ENCODE measurements around the gene RANBP10. TPM values are rescaled to one million over a fixed set of nuclear protein-coding genes. Genes with fewer than 3 reads are reported as not detected.

The RANBP10 gene
- total RNA-seq: 9.7 and 12.0 TPM in 2 replicates

GRCh38 chr16:67806428-67807147 lies at the start of gene RANBP10, which contains the start of gene TSNAXIP1:
TSS of gene RANBP10 (minus strand) at chr16:67806560. CDS start at chr16:67806536, 24 bp downstream.
TSS of gene TSNAXIP1 (plus strand) at chr16:67806889. CDS start at chr16:67807150, 261 bp downstream.

GRCh38 chr16:67847064-67847861 lies 40.9 kb upstream of the RANBP10 start, which contains the start of gene CENPT:
TSS of gene CENPT (minus strand) at chr16:67847693. CDS start at chr16:67833859, 13,834 bp downstream.

DNA sequence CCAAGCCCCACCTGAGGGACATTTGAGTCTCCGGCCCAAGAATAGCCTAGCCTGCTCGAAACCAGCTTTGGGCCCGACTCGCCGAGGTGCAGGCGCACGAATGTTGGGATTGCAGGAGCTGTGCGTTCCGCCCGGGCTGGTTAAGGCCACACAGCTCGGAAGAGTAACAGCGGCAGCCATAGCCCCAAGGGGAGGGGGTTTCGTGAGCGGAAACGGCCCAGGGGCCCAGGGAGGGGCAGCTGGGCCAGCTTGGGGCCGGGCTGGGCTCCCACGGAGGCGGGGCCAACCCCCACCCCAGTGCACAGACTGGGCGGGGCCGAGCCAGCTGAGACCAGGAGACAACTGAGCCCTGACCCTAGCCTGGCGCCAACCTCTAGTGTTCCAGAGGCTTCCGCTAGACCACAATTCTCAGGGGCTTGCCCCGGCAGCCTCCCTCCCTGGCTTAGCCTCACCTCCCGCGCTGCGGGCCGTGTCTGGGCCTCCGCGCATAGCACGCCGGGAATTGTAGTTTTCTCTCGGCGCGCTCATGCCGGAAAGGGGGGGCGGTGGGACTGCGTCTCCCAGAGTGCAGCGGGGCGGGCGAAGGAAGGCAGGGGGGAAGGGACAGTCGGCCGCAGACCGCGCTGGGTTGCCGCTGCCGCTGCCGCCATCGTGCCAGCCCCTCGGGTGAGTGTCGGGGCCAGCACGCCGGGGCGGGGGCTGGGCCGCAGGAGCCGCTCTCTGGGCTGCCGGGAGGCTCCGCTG lies 40.1 kb upstream of the RANBP10 start, which contains the start of gene NUTF2:
TSS of gene NUTF2 (plus strand) at position 614 of the 744 bp plus-strand sequence. CDS start 18,198 bp downstream, outside the sequence.

DNA sequence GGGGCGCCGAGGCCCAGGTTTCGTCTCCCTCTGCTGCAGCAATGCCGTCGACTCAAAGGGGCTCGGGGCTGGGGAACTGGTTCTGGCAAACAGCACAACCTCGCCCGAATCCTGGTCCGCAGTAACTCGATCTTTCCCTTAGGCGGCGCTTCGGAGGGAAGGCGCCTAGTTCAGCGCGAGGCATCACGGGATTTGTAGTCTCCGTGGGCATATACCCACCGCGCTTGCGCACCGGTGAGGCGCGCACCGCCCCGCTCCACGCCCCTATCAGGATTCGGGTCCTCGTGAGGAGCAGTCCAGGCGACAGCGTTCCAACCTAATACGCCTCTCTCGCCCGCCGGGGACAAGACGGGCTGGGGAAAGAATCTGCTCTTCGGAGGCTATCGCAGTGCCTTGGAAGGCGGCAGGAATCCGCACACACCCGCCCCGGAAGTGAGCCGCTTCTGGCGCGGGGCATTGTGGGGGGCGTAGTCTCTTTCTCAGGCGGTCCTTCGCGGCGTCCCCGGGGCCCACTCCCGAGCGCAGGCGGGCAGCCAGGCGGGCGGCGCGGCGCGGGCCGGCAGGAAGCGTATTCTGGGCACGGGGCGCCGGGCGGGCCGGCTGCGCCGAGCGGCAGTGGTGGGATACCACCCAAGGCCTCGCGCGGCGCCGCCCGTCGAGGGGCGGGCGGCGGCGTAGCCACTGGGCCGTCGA lies 35.6 kb upstream of the RANBP10 start, which contains the start of gene THAP11:
TSS of gene THAP11 (plus strand) at position 505 of the 693 bp plus-strand sequence. CDS start 235 bp downstream, outside the sequence.

DNA sequence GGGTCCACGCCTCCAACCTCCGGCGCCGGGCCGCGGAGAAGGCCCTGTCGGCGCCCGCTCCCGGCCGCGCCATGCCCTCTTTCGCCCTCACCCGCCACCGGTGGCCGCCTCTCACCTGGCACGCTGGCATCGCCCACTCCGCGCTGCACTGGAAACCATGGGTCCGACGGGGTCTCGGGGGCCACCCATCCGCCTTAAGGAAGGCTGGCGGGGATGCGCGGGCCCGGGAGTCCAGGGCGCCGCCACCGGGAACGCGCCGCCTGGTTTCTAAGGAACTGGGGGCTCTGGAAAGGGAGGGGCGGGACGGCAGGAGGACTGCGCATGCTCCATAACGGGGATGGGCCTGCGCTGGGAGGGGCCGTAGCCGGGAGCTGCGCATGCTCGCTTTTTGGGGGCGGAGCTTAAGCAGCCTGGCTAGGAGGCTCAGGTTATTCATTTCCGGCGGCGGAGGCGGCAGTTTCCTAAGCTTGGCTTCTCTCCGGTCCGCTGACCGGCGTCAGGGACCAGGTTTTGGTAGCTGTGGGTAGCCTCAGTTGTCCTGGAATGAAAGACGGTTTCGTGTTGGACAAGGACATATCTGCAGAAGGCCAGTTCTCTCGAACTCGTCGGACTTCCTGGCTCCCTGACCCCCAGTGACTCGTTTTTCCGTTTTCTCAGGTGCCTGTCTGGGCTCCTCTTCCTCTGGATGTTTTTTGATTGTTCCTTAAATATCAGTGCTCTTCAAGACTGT lies 87.1 kb downstream of the RANBP10 start, which contains the start of gene GFOD2:
TSS of gene GFOD2 (minus strand) at position 269 of the 730 bp plus-strand sequence. CDS start 33,601 bp downstream, outside the sequence.

Small RNA genes within 50 kb of the gene (small RNA-seq; reads per million reads assigned to genes)
- gene AC040162.2: not detected

Other genes starting within 250 kb of the RANBP10 start
- gene CTCF, start 244.0 kb downstream of the RANBP10 start, total RNA-seq: 51.0 and 51.2 TPM in 2 replicates
- 0.86 and 1.2 TPM in 2 replicates for gene CARMIL2, start 161.4 kb downstream of the RANBP10 start, total RNA-seq
- 19.1 and 27.1 TPM in 2 replicates for gene ACD, start 146.3 kb downstream of the RANBP10 start, total RNA-seq
- gene PARD6A, start 145.6 kb downstream of the RANBP10 start, total RNA-seq: 2.7 and 3.3 TPM in 2 replicates
- 8.2 and 11.7 TPM in 2 replicates for gene ENKD1, start 139.8 kb downstream of the RANBP10 start, total RNA-seq
- gene C16orf86, start 139.7 kb downstream of the RANBP10 start, total RNA-seq: 1.1 and 2.0 TPM in 2 replicates
- gene GFOD2, start 87.2 kb downstream of the RANBP10 start, total RNA-seq: 33.9 and 35.1 TPM in 2 replicates
- gene TSNAXIP1, start 329 bp upstream of the RANBP10 start, total RNA-seq: 0.13 and 0.14 TPM in 2 replicates
- 21.8 and 27.1 TPM in 2 replicates for gene THAP11, start 35.8 kb upstream of the RANBP10 start, total RNA-seq
- 217 and 277 TPM in 2 replicates for gene NUTF2, start 40.4 kb upstream of the RANBP10 start, total RNA-seq
- 29.0 and 31.2 TPM in 2 replicates for gene CENPT, start 41.1 kb upstream of the RANBP10 start, total RNA-seq
- 62.9 and 64.6 TPM in 2 replicates for gene EDC4, start 66.5 kb upstream of the RANBP10 start, total RNA-seq
- 0.66 TPM in 1 of 2 replicates, not detected in the other for gene NRN1L, start 78.3 kb upstream of the RANBP10 start, total RNA-seq
- 13.6 and 16.9 TPM in 2 replicates for gene PSKH1, start 86.7 kb upstream of the RANBP10 start, total RNA-seq
- 0.57 TPM in 1 of 2 replicates, not detected in the other for gene CTRL, start 125.3 kb upstream of the RANBP10 start, total RNA-seq
- gene PSMB10, start 130.3 kb upstream of the RANBP10 start, total RNA-seq: 22.0 and 25.1 TPM in 2 replicates
- 4.3 and 5.0 TPM in 2 replicates for gene LCAT, start 137.6 kb upstream of the RANBP10 start, total RNA-seq
- gene SLC12A4, start 162.1 kb upstream of the RANBP10 start, total RNA-seq: 47.2 and 53.5 TPM in 2 replicates
- gene DPEP3, start 173.9 kb upstream of the RANBP10 start, total RNA-seq: not detected in 2 replicates
- gene DPEP2, start 192.9 kb upstream of the RANBP10 start, total RNA-seq: 0.22 TPM in 1 of 2 replicates, not detected in the other
- gene DPEP2NB, start 209.4 kb upstream of the RANBP10 start, total RNA-seq: not detected in 2 replicates
- 13.4 and 14.4 TPM in 2 replicates for gene DDX28, start 216.7 kb upstream of the RANBP10 start, total RNA-seq
- gene DUS2, start 216.7 kb upstream of the RANBP10 start, total RNA-seq: 19.1 and 19.7 TPM in 2 replicates

All from thoracic aorta endothelial cell (primary cell).